Colonic mucosa (tissue), 4 donors: ENCODE data around the gene TAGLN. TPM values are rescaled to one million over a fixed set of nuclear protein-coding genes. Genes with fewer than 3 reads are reported as not detected.

Experiments
- DNase-seq: peaks from one replicate; pipeline ENCODE4 v3.0.0-alpha.2; 2020
- H3K27ac ChIP-seq: fragments of 200-600 bp; one replicate; pipeline ENCODE4 v1.8.0; 2021
- H3K27me3 ChIP-seq: fragments of 200-600 bp; one replicate; pipeline ENCODE4 v1.8.0; 2021
- H3K36me3 ChIP-seq: fragments of 200-600 bp; one replicate; pipeline ENCODE4 v1.8.0; 2021
- H3K4me1 ChIP-seq: fragments of 200-600 bp; one replicate; pipeline ENCODE4 v1.8.0; 2021; ENCODE audit warnings: mild to moderate bottlenecking
- H3K4me3 ChIP-seq: fragments of 200-600 bp; one replicate; pipeline ENCODE4 v1.8.0; 2021
- H3K9ac ChIP-seq, 2 donors: one replicate each; pipeline ENCODE4 v1.7.0; 2013; ENCODE audit warnings: control low read depth in 2 of 2, low read depth in 2 of 2, low read length in 2 of 2
- H3K9me3 ChIP-seq: fragments of 200-600 bp; one replicate; pipeline ENCODE4 v1.8.0; 2021
- CTCF ChIP-seq: fragments of 200-600 bp; IDR thresholded peaks from one replicate; pipeline ENCODE4 v1.8.0; 2022; ENCODE audit warnings: antibody characterized with exemption, mild to moderate bottlenecking
- intact Hi-C: fragments of 100-400 bp; cut with DNase I; formaldehyde crosslinking; loops from one replicate; pipeline ENCODE4 v1.14.1; 2022
- total RNA-seq, 2 donors: library from RNA; stranded (reverse); fragmentation: NEBNext Ultra II Directional in 1 of 2; extraction: Animal tissue kit (Norgen Biotek cat#: 25700) in 1 of 2; gene quantifications; one replicate each; pipeline ENCODE4 v1.2.1, GENCODE V29; 2021
- donor health status: healthy.
- donor health status: DM: no; HTN: no; CAD: no.
- donor health status: DM: no; HTN: no; CAD: no.

TAGLN gene
- total RNA-seq, 2 donors from 2014 or later: 86.8 to 989 TPM

GRCh38 chr11:117185736-117186430 lies 13.3 kb upstream of the TAGLN start:
- Histone ChIP-seq H3K4me1 (no peaks in the 10 kb centered on the region), H3K9me3 (no peaks in the 10 kb centered on the region), H3K9ac (peak overlapping the region in 1 of 2 donors; percentile 9), H3K27me3 (no peaks in the 10 kb centered on the region), H3K27ac (peak overlapping the region; percentile 53), H3K36me3 (no peaks in the 10 kb centered on the region), H3K4me3 (no peak overlapping the region)
- no peak for TF ChIP-seq CTCF
- intact Hi-C loops: no loop called here
- DNase-seq: no peak

DNA sequence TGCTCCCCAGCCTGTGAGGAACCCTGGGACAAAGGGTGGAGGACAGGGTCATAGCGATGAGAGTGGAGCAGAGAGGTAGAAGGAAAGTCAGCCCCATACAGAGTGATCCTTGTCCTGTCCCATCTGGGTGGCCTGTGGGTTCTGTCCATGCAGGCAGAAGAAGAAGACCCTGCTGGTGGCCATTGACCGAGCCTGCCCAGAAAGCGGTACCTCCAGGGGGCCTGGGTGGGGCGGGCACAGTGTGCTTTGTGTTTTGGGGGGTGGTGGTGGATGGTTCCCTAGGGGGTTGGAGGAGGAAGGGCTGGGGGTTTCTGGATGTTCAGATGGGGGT lies 12.8 kb upstream of the TAGLN start:
- no peaks in the 10 kb centered on the region for H3K9me3 ChIP-seq
- peak; percentile 18 for DNase-seq
- intact Hi-C loops: no loop called here
- no peaks in the 10 kb centered on the region for H3K36me3 ChIP-seq
- peak overlapping the region in 1 of 2 donors; percentile 9 for H3K9ac ChIP-seq
- H3K27me3 ChIP-seq: no peaks in the 10 kb centered on the region
- no peak for TF ChIP-seq CTCF
- H3K4me3 ChIP-seq: no peak overlapping the region
- H3K4me1 ChIP-seq: no peaks in the 10 kb centered on the region
- peak overlapping the region; percentile 53 for H3K27ac ChIP-seq

DNA sequence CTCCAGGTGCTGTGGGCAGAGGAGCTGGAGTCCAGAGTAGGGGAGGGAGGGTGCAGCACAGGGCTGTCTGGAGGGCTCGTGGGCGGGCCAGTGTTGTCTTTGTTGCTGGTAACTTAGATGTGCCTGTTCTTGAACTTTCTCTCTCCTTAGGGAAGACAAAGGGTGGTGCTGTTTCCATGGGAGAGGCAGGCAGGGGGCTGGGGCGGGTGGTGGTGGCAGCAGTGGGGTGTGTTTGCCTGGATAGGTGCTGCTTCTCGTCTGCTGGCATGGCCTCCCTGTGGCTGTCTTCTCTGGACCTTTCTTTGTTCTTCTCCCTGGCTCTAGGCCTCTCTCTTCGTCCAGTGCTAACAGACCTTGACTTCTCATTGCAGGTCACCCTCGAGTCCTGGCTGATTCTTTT lies 12.2 kb upstream of the TAGLN start:
- H3K9ac ChIP-seq: peak overlapping the region in 1 of 2 donors; percentile 26
- H3K4me1 ChIP-seq: no peaks in the 10 kb centered on the region
- TF ChIP-seq CTCF: no peak
- H3K36me3 ChIP-seq: no peaks in the 10 kb centered on the region
- H3K27ac ChIP-seq: no peak overlapping the region
- peak; percentile 27 for DNase-seq
- H3K27me3 ChIP-seq: no peaks in the 10 kb centered on the region
- no peaks in the 10 kb centered on the region for H3K9me3 ChIP-seq
- H3K4me3 ChIP-seq: no peak overlapping the region
- intact Hi-C loops: no loop called here

DNA sequence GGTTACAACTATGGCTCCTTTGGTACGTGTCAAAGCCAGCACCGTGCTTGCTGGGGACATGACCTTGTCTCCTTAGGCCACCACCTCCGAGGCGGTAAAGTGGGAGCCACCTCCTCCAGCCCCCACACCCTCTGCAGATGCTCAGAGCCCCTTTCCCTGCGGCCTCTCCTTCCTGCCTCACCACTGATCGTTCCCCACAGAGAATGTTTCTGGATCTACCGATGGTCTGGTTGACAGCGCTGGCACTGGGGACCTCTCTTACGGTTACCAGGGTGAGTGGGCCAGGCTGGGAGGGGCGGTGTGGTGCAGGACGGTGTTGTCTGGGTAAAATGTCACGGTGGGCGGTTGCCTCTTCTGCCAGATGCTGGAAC lies 11.8 kb upstream of the TAGLN start:
- no peaks in the 10 kb centered on the region for H3K9me3 ChIP-seq
- no peaks in the 10 kb centered on the region for H3K27me3 ChIP-seq
- intact Hi-C loops: no loop called here
- H3K36me3 ChIP-seq: no peaks in the 10 kb centered on the region
- H3K9ac ChIP-seq: peak overlapping the region in 1 of 2 donors; percentile 26
- H3K27ac ChIP-seq: no peak overlapping the region
- no peak for TF ChIP-seq CTCF
- DNase-seq: peak; percentile 16
- H3K4me3 ChIP-seq: no peak overlapping the region
- no peaks in the 10 kb centered on the region for H3K4me1 ChIP-seq

GRCh38 chr11:117187799-117188481 lies 11.2 kb upstream of the TAGLN start:
- H3K4me3 ChIP-seq: no peak overlapping the region
- intact Hi-C loops: no loop called here
- peak; percentile 21 for DNase-seq
- H3K36me3 ChIP-seq: no peaks in the 10 kb centered on the region
- no peaks in the 10 kb centered on the region for H3K27me3 ChIP-seq
- no peaks in the 10 kb centered on the region for H3K9me3 ChIP-seq
- H3K9ac ChIP-seq: peak overlapping the region in 1 of 2 donors; percentile 26
- no peak for TF ChIP-seq CTCF
- H3K4me1 ChIP-seq: no peaks in the 10 kb centered on the region
- no peak overlapping the region for H3K27ac ChIP-seq
